Mononuclear cell (primary cell): ENCODE data around the gene PPP2CA. TPM values are rescaled to one million over a fixed set of nuclear protein-coding genes. Genes with fewer than 3 reads are reported as not detected.
"Not testable (repeated sequence)": the region's sequence is repeated elsewhere in the genome, so short reads cannot be mapped to it uniquely, and the experiment has no call there.

Source experiments
- H3K27me3 ChIP-seq: 2 replicates; pipeline ENCODE4 v1.6.0; 2011; ENCODE audit warnings: low read length, control low read depth; ENCODE audit not compliant: insufficient read depth
- H3K4me1 ChIP-seq: 2 replicates; pipeline ENCODE4 v1.5.1; 2011; ENCODE audit warnings: mild to moderate bottlenecking, low read length, control low read depth; ENCODE audit not compliant: insufficient read depth
- H3K4me3 ChIP-seq: 2 replicates; pipeline ENCODE4 v1.5.1; 2011; ENCODE audit warnings: mild to moderate bottlenecking, low read length, moderate library complexity
- H3K9me3 ChIP-seq: 2 replicates; pipeline ENCODE4 v1.5.1; 2011; ENCODE audit warnings: low read depth, mild to moderate bottlenecking, control low read depth, low read length
- total RNA-seq: library from RNA; depleted of rRNA; stranded (reverse); fragments of >200 nt; gene quantifications from one replicate; pipeline ENCODE4 v1.2.3, GENCODE V29; 2012

Gene PPP2CA
- total RNA-seq, 1 donor, result 173 TPM

DNA sequence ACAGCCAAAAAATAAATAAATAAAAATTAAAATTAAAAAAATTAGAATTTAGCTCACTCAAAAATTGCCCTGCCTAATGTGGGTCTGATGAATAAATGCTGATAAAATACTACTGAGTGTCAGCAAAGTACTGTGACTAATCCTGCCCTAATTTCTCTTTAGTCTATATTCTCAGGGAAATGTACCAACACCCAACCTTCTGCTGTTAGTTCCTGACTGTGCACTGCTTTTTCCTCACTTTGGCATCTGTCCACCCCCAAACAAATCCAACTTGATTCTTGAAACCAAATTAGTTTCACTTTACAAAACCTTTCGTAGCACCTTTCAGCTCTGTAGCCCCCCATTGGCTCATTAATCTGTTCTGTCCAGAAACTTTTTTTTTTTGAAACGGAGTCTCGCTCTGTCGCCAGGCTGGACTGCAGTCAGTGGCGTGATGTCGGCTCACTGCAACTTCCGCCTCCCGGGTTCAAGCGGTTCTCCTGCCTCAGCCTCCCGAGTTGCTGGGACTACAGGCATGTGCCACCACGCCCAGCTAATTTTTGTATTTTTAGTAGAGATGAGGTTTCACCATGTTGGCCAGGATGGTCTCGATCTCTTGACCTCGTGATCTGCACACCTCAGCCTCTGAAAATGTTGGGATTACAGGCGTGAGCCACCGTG is 73.6 kb downstream of the PPP2CA start:
- not testable (repeated sequence) for H3K9me3 ChIP-seq, H3K27me3 ChIP-seq, H3K4me3 ChIP-seq
- H3K4me1 ChIP-seq, result peaks cover 14% of the 10 kb centered on the region

DNA sequence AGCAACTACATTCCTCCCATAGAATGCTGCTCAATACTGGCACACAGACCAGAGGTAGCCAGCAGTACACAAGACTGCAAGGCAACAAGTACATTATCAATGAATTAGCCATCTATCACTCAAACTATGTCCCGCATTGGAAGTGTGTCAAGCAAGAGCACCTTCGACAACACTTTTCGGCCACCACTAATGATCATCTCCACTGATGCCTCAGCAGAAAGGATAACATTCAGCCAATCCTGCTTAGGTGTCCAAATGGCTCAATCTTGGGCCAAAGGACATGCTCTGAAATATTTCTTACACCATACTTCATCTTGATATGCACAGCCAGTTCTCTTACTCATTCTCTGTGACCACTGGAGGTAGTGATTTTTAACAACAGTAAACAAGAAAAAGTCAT is 74.2 kb downstream of the PPP2CA start:
- Histone ChIP-seq H3K9me3 (no peaks in the 10 kb centered on the region), H3K4me3 (no peak overlapping the region), H3K27me3 (no peaks in the 10 kb centered on the region), H3K4me1 (peaks cover 14% of the 10 kb centered on the region)

DNA sequence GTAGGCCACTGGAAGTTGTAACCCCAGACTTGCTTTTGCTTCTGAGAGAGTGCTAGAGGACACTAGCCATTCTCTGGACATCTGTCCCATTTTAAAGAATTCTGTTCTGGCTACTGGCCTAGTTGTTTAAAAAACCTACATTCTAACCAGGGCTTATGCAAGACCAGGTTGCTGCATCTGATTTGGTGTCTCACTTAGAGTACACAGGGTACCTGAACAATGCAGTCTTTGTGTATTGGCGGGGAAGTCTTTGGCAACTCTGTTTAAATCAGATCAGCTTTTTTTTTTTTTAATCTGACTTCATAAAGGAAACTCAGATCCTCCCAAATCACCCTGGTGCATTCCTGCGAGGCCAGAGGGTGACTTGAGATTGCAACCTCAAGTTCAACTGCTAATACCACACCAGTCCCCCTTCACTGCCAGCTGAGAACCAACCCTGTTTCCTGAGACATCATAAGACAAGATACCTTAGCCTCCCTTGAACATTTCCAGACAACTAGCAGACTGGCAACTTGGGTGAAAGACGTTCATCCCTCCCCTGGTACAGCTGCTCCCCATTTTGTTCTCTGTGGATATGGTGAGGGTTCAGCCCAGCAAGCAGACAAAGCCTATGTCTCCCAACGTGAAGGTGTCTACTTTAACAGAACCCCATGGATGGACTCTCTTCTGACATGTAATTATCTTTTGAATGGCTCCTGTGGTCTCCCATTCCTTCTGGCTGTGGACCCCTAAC is 76.1 kb downstream of the PPP2CA start:
- Histone ChIP-seq H3K4me3 (no peak overlapping the region), H3K9me3 (no peaks in the 10 kb centered on the region), H3K4me1 (peaks cover 24% of the 10 kb centered on the region), H3K27me3 (no peaks in the 10 kb centered on the region)

DNA sequence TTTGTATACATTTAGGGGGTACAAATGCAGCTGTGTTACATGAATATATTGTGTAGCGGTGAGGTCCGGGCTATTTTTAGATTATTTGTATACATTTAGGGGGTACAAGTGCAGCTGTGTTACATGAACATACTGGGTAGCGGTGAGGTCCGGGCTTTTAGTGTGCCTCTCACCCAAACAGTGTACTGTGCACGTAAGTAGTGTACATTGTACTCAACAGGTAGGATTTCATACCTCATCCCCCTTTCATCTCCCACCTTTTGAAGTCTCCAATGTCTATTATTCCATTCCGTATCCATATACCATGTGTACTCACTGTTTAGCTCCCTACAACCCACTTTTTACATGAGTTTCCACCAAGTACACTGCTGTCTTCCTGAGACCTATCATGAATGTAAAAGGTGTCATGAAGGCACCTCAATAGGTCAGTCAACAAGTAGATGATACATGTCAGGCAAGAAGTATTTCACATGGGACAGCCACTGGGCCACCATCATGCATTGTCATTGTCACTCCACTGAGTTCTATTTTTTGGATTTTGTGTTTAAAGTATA is 76.8 kb downstream of the PPP2CA start:
- H3K9me3 ChIP-seq, result no peaks in the 10 kb centered on the region
- no peak overlapping the region for H3K4me3 ChIP-seq
- H3K27me3 ChIP-seq, result no peaks in the 10 kb centered on the region
- peaks cover 24% of the 10 kb centered on the region for H3K4me1 ChIP-seq

DNA sequence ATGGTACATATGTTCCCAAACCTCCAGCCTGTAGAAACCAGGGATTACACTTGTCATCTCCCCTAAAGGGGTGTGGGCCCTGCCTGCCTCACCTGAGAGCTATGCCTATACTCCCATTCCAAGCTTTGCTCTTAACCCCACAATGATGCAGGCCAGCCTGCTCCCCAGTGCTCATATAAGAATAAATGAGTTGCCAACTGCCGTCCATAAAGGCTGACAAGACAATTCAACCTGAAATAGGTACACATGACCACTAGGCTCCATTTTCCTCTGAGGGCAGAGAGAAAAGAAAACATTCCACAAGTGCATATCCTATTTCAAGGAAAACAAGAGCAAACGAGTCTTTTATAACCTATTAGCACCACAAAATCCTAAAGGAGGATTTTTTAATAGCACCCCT is 77.6 kb downstream of the PPP2CA start:
- Histone ChIP-seq H3K4me1 (peaks cover 24% of the 10 kb centered on the region), H3K9me3 (no peaks in the 10 kb centered on the region), H3K27me3 (no peaks in the 10 kb centered on the region), H3K4me3 (no peak overlapping the region)

DNA sequence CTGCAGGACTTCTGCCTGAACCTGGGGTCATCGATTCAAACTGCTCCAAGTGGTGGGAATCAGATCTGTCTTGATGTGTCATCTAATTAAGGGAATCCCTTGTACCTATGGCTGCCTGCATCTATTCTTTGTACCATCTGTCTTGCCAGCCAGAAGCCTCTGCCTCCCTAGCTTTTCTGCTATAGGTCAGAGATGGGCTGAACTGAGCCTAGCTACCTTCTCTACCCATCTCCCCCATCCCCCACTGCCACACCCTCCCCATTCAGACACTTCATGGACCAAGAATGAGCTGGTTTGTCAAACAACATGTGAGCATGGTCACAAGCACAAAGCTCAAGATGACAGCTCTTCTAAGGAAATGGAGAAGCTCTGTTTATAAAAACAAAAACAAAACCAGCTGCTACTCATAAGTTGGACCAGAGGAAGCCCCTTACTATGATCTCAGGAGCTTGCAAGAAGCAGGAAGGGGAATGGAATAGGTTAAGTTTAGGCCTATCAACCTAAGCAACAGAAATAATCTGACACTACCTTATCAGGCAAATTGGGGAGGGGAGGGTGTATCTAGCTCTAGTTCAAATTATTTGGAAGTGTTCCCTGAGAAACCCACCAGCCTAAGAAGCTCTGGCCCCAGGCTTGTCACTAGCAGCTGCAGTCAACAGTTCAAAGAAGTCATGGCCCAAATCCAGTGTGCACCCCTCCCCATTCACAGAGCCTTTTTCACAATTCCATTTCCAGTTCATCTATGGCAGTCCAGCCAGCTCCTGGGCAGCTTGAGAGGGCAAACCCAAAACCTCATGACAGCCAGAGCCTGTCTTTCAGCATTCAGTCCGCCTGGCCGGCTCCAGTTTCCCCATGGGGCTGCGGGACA is 79.0 kb downstream of the PPP2CA start:
- H3K9me3 ChIP-seq, result no peaks in the 10 kb centered on the region
- no peaks in the 10 kb centered on the region for H3K27me3 ChIP-seq
- H3K4me3 ChIP-seq, result no peak overlapping the region
- H3K4me1 ChIP-seq, result peaks cover 24% of the 10 kb centered on the region

DNA sequence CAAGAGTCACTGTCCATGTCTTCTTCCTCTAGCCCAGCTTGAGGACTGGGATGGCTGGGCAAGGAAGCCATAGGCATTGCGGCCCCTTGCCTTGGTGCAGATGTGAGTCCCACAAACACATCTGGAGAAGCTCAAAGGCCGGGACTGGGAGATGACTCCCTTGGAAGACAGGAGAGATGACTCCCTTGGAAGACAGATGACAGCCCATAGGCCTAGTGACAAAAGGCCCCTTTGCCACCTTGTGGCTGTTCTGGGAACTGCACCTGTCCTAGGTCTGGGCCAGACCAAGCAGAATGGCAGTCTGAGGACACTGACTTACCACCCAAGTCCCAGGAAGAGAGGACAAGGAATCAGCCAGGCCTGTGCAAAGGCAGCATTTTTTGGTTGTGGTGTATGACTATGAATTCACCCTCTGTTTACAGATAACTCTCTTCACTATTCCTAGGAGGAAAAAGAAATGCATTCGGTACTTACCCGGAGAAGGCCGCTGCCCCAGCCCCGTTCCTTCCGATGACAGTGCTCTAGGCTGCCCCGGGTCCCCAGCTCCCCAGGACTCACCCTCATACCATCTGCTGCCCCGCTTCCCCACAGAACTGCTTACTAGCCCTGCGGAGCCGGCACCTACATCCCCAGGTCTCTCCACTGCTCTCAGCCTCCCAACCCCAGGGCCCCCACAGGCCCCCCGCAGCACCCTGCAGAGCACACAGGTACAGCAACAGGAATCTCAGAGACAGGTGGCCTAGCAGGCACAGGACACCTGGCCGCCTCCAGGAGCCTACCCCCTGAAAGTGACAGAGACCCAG is 79.9 kb downstream of the PPP2CA start:
- peaks cover 16% of the 10 kb centered on the region for H3K4me1 ChIP-seq
- H3K4me3 ChIP-seq, result no peak overlapping the region
- no peaks in the 10 kb centered on the region for H3K27me3 ChIP-seq
- no peaks in the 10 kb centered on the region for H3K9me3 ChIP-seq

DNA sequence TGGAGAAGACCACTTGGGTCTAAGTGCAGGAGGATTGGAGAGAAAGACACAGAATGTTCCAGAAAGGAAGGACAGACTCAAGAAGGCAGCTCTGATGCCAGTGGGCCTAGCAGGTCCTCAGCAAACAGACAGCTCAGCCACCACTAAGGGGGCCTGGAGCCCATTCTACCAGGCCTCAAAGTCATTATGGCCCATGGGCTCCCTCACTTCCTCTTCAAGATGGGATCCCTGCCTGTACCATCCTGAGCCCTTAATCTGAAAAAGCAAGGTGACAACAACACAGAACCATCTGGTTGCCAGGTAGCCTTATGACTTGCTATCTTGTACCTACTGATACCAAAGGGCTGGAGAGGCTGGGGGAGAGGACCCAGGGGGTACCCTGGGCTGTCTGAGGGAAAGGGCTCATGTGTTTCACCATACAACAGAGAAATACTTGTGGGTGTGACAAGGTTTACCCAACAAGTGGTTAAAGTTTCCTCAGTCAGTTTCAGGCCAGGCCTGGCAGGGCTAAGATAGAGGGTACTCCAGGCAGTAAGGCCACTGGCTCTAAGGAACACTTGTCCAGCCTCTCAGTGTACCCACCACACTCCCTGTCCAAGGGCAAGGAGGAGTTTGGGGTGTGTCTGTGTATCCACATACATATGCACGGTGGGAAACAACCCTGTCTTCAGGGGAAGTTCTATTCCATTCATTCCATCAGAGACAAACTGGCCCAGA is 80.7 kb downstream of the PPP2CA start:
- peaks cover 17% of the 10 kb centered on the region for H3K4me1 ChIP-seq

More for the DNA sequence above, 80.7 kb downstream of the PPP2CA start:
- no peak overlapping the region for H3K4me3 ChIP-seq
- no peaks in the 10 kb centered on the region for H3K9me3 ChIP-seq
- no peaks in the 10 kb centered on the region for H3K27me3 ChIP-seq

Other genes with a start within 250 kb of the PPP2CA start
- gene VDAC1, start 221.1 kb downstream of the PPP2CA start, total RNA-seq, result 94.9 TPM
- 193 TPM for gene TCF7, start 111.4 kb downstream of the PPP2CA start, total RNA-seq
- 229 TPM for gene SKP1, start 49.1 kb downstream of the PPP2CA start, total RNA-seq
- gene CDKL3, start 141.1 kb upstream of the PPP2CA start, total RNA-seq, result 0.63 TPM
- 83.7 TPM for gene UBE2B, start 145.5 kb upstream of the PPP2CA start, total RNA-seq
- 13.0 TPM for gene CDKN2AIPNL, start 185.8 kb upstream of the PPP2CA start, total RNA-seq